Breast epithelium (tissue), 4 donors: ENCODE results near the gene OTOP2. TPM values are rescaled to one million over a fixed set of nuclear protein-coding genes. Genes with fewer than 3 reads are reported as not detected.
A peak's percentile ranks its signal among the peaks of the same experiment; 100 is the strongest.

Experiments
- DNase-seq, 2 donors: peaks; one replicate each; pipeline ENCODE4 v3.0.0-alpha.2; 2019; ENCODE audit warnings: low spot score in 2 of 2
- H3K27ac ChIP-seq, 2 donors: fragments of 200-600 bp; sonication (generic) in 1 of 2; one replicate each; pipeline ENCODE4 v1.5.1; 2016 to 2019; ENCODE audit warnings: mild to moderate bottlenecking in 1 of 2
- H3K27me3 ChIP-seq, 2 donors: fragments of 200-600 bp; sonication (generic) in 1 of 2; one replicate each; pipeline versions ENCODE4 v1.5.1 to v1.6.0; 2017 to 2019; ENCODE audit warnings: control low read depth in 1 of 2, mild to moderate bottlenecking in 1 of 2
- H3K36me3 ChIP-seq: fragments of 200-600 bp; one replicate; pipeline ENCODE4 v1.5.1; 2019
- H3K4me1 ChIP-seq, 2 donors: fragments of 200-600 bp; sonication (generic); one replicate each; pipeline ENCODE4 v1.5.1; 2016 to 2019; ENCODE audit warnings: control low read depth in 1 of 2
- H3K4me3 ChIP-seq, 3 donors: fragments of 200-600 bp; sonication (generic); 1 replicate in 2 of 3; 2 replicates in 1 of 3; pipeline ENCODE4 v1.5.1; 2016 to 2019; ENCODE audit warnings: mild to moderate bottlenecking in 3 of 3, moderate library complexity in 2 of 3
- H3K9me3 ChIP-seq, 2 donors: fragments of 200-600 bp; sonication (generic) in 1 of 2; one replicate each; pipeline ENCODE4 v1.5.1; 2016 to 2019; ENCODE audit warnings: control low read depth in 1 of 2
- POLR2A ChIP-seq: fragments of 450-650 bp; IDR thresholded peaks from one replicate; pipeline ENCODE4 v1.6.1; 2016; ENCODE audit warnings: antibody characterized with exemption, mild to moderate bottlenecking, moderate library complexity
- POLR2AphosphoS5 ChIP-seq, 3 donors: sonication (generic); formaldehyde crosslinking; IDR thresholded peaks; one replicate each; pipeline ENCODE4 v1.6.1; 2017; ENCODE audit warnings: antibody characterized with exemption in 3 of 3
- intact Hi-C: fragments of 100-400 bp; cut with DNase I; formaldehyde crosslinking; loops from one replicate; pipeline ENCODE4 v1.15.1; 2023; ENCODE audit warnings: low total_unique reads
- total RNA-seq, 3 donors: library from RNA; depleted of rRNA; stranded (reverse); fragments of >200 nt; gene quantifications; one replicate each; pipeline ENCODE4 v1.1.0, GENCODE V29; 2016
- TF ChIP-seq, protein P1 (sequence below), 3 donors: fragments of 450-650 bp; IDR thresholded peaks; one replicate each; pipeline ENCODE4 v1.5.1; 2016 to 2017; ENCODE audit warnings: antibody characterized with exemption in 3 of 3, mild to moderate bottlenecking in 3 of 3, moderate library complexity in 3 of 3

The OTOP2 gene
- total RNA-seq, 3 donors from 2014 or later: 0.33 TPM; not detected in 2

DNA sequence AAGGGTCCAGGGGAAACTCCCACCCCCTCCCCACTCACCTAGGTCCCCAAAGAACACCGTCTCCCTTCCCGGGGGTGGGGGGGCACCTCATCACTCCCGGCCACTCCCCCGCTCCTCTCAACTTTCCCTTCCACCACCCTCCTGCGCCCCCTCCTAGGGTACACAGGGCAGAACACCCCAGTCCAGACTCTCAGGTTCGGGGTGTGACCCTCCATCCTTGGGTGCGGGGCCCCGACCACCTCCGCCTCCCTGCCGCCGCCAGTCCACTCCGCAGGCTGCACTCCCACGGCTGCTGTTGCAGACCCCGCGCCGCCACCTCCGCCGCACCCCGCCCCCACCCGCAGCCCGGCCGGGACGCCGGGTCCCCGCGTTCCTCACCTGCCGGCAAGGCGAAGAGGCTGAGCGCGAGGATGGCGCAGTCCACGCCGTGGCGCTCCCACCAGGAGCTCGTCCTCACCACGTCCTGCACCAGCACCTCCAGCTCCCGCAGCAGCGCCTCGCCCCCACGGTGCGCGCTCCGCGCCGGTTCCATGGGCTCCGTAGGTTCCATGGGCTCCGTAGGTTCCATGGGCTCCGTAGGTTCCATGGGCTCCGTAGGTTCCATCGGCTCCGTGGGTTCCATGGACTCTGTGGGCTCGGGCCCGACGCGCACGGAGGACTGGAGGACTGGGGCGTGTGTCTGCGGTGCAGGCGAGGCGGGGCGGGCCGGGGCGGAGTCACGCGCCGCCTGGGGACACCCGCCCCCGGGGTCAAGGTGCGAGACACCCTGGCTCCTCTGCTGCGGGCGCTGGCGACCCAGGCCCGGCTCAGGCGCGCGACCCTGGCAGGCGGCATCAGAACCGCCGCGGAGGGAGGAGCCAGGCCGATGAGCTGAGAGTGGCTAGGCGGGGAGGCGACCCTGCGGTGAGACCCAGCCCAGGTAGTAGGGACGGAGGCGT lies 30.8 kb upstream of the OTOP2 start, which contains the start of gene FADS6:
TSS of gene FADS6 (minus strand) at position 660 of the 938 bp plus-strand sequence. CDS start at position 622, 38 bp downstream.
- TF ChIP-seq POLR2AphosphoS5 (IDR thresholded peaks at IDR 0.05) (no peak), POLR2A (no peak)
- H3K27me3 ChIP-seq: peaks cover 0 to 56% of the 10 kb centered on the region in 2 donors
- DNase-seq: no peak
- no peak within 1 kb of the TSS for H3K27ac ChIP-seq
- intact Hi-C loops: no loop called here
- peak within 1 kb of the TSS in 2 of 3 donors; percentile 43 to 58 for H3K4me3 ChIP-seq
- H3K4me1 ChIP-seq: no peaks in the 10 kb centered on the region
- no peaks in the 10 kb centered on the region for H3K36me3 ChIP-seq
- no peaks in the 10 kb centered on the region for H3K9me3 ChIP-seq

DNA sequence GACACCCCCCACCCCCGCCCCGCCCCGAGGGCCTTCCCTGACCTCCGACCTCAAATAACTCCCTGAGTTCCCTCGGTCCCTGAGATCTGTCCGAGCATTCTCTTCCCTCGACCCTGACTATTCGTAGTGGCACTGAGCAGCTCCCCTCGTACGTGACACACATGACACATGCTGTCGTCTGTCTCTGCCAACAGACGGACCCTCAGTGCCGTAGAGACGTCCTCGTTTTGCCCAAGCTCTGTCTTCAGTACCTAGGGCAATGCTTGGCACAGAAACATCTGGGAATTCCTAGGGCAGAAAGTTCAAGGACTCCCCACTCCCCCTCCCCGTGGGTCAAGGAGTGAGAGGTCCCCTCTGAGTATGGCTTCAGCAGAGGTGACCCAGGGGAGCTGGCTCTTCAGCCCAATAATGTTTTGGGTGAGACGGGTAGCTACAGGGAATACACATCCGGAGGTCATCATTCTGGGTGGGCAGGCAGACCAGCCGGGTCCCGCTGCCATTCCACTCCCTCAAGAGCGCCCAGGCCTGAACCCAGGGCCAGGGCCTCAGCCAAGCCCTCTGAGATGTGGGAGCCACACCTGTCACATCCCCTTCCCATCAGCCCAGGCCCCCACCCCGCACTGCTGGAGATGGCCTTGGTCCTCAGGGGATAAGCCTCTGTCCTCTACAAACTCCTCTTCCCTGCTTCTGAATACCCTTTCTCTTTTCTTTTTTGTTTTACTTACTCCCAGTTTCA lies 30.0 kb upstream of the OTOP2 start:
- peak overlapping the region in 2 of 3 donors; percentile 43 to 58 for H3K4me3 ChIP-seq
- peaks cover 0 to 51% of the 10 kb centered on the region in 2 donors for H3K27me3 ChIP-seq
- no peaks in the 10 kb centered on the region for H3K4me1 ChIP-seq
- intact Hi-C loops: no loop called here
- TF ChIP-seq POLR2AphosphoS5 (IDR thresholded peaks at IDR 0.05) (no peak), POLR2A (no peak)
- TF ChIP-seq, protein P1, sequence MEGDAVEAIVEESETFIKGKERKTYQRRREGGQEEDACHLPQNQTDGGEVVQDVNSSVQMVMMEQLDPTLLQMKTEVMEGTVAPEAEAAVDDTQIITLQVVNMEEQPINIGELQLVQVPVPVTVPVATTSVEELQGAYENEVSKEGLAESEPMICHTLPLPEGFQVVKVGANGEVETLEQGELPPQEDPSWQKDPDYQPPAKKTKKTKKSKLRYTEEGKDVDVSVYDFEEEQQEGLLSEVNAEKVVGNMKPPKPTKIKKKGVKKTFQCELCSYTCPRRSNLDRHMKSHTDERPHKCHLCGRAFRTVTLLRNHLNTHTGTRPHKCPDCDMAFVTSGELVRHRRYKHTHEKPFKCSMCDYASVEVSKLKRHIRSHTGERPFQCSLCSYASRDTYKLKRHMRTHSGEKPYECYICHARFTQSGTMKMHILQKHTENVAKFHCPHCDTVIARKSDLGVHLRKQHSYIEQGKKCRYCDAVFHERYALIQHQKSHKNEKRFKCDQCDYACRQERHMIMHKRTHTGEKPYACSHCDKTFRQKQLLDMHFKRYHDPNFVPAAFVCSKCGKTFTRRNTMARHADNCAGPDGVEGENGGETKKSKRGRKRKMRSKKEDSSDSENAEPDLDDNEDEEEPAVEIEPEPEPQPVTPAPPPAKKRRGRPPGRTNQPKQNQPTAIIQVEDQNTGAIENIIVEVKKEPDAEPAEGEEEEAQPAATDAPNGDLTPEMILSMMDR (IDR thresholded peaks at IDR 0.05): no peak
- H3K36me3 ChIP-seq: no peaks in the 10 kb centered on the region
- no peak overlapping the region for H3K27ac ChIP-seq
- no peaks in the 10 kb centered on the region for H3K9me3 ChIP-seq
- no peak for DNase-seq

DNA sequence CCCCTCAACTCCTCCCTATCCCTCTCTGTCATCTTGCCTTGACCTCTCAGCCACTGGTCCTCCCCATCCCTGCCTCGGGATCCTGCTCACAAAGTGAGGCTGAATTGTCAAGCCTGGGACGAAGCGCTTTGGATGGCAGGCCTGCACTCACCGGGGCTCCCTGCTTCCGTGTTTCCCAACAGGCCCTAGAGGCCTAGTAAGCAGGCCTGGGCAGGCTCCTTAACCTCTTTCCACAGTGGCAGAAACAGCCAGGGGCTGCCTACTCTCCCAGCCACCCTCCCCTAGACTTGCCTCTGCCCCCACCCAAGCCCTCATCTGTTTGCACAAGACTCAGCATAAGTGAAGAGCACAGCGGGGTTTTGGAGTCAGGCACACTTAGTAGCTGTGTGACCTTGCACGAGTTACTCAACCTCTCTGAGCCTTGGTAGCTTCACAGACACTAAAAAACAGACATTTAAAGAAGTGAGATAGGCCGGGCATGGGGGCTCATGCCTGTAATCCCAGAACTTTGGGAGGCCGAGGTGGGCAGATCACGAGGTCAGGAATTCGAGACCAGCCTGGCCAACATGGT lies 25.6 kb upstream of the OTOP2 start:
- DNase-seq: no peak
- intact Hi-C loops: no loop called here
- TF ChIP-seq POLR2A (no peak), POLR2AphosphoS5 (IDR thresholded peaks at IDR 0.05) (no peak)
- TF ChIP-seq, protein P1 (IDR thresholded peaks at IDR 0.05): no peak

DNA sequence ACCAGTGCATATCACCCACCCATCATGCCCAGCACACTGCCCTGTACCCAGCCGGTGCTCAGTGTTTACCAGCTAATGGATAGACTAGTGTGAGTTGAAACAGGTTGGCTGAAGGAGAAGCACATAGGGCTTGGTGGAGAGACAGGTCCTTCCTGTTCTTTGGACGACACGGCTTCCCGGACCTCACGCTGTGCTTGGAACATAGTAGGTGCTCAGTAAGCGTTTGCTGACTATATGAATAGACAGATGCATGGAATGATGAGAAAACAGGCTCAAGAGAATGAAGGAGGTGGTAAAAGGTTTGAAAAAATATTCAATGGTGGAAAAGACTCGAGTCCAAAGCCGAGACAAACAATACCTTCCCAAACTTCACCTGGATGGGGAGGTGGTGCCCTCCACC lies 23.9 kb upstream of the OTOP2 start:
- no peaks in the 10 kb centered on the region for H3K4me1 ChIP-seq
- H3K36me3 ChIP-seq: no peaks in the 10 kb centered on the region
- intact Hi-C loops: loop anchor here (5.0 kb wide), 1 partner anchor 1218 kb away; no protein-coding TSS in a partner anchor
- H3K4me3 ChIP-seq: no peak overlapping the region
- no peak overlapping the region for H3K27ac ChIP-seq
- H3K9me3 ChIP-seq: no peaks in the 10 kb centered on the region
- TF ChIP-seq POLR2AphosphoS5 (IDR thresholded peaks at IDR 0.05) (no peak), POLR2A (no peak)
- TF ChIP-seq, protein P1 (IDR thresholded peaks at IDR 0.05): no peak
- no peak for DNase-seq
- peaks cover 0 to 29% of the 10 kb centered on the region in 2 donors for H3K27me3 ChIP-seq

More for the DNA sequence above, 25.6 kb upstream of the OTOP2 start:
- no peaks in the 10 kb centered on the region for H3K36me3 ChIP-seq
- H3K4me1 ChIP-seq: no peaks in the 10 kb centered on the region
- H3K27me3 ChIP-seq: peaks cover 0 to 47% of the 10 kb centered on the region in 2 donors
- H3K27ac ChIP-seq: no peak overlapping the region
- H3K9me3 ChIP-seq: no peaks in the 10 kb centered on the region
- H3K4me3 ChIP-seq: no peak overlapping the region

DNA sequence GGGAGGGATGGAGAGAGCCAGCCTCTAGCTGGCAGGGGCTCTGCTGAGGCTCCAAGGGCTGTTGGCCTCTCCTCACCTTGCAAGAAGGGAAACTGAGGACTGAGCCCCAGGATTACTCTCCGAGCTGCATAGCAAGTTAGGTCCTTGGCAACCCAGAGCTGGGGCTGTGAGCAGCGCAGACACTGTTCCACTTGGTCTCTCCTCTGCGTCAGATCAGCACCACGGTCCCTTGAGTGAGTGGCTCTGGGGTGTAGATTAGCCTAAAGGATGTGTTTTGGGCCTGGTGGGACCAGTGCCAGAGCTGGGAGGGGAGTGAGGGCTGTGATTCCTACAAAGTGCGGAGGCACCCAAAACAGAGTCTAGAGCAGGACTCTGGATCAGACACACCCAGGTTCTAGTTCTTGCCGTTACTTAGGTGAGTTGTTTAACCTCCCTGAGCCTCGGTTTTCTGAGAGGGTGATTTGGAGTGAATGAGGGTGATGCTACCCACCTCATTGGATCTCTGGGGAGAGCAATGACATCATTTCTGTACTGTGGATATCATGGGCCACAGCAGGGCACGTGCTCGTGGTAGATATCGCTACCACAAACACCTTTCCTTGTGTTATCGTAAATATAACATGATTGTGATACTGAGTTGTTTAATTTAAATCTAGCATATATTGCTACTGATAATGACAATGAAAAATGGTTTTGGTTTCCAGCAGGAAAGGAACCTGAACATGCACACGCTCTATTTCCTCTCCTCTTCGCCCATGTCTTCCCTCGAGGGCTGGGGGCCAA lies 22.5 kb upstream of the OTOP2 start:
- intact Hi-C loops: loop anchor here (5.0 kb wide), 1 partner anchor 1219 kb away; no protein-coding TSS in a partner anchor

More for the DNA sequence above, 22.5 kb upstream of the OTOP2 start:
- Histone ChIP-seq H3K27ac (no peak overlapping the region), H3K9me3 (no peaks in the 10 kb centered on the region), H3K4me3 (no peak overlapping the region), H3K4me1 (no peaks in the 10 kb centered on the region), H3K36me3 (no peaks in the 10 kb centered on the region), H3K27me3 (peaks cover 0 to 17% of the 10 kb centered on the region in 2 donors)
- no peak for TF ChIP-seq POLR2A
- TF ChIP-seq POLR2AphosphoS5 (IDR thresholded peaks at IDR 0.05): no peak
- TF ChIP-seq, protein P1 (IDR thresholded peaks at IDR 0.05): no peak
- DNase-seq: no peak
